Parathyroid adenoma (tissue), 2 donors: ENCODE measurements around the gene ADCY1.
"Not testable (repeated sequence)": the region's sequence is repeated elsewhere in the genome, so short reads cannot be mapped to it uniquely, and the experiment has no call there.

Experiments used
- H2AFZ ChIP-seq: fragments of 300-600 bp; sonication (generic); one replicate; pipeline ENCODE4 v1.7.0; 2017; ENCODE audit warnings: antibody characterized with exemption, mild to moderate bottlenecking
- H3K27ac ChIP-seq: fragments of 300-600 bp; sonication (generic); one replicate; pipeline ENCODE4 v1.7.0; 2017
- H3K27me3 ChIP-seq: fragments of 300-600 bp; sonication (generic); one replicate; pipeline ENCODE4 v1.7.0; 2017; ENCODE audit warnings: low read length; ENCODE audit not compliant: control insufficient read depth, insufficient read depth
- H3K36me3 ChIP-seq: fragments of 300-600 bp; sonication (generic); one replicate; pipeline ENCODE4 v1.7.0; 2017; ENCODE audit warnings: low read length; ENCODE audit not compliant: control insufficient read depth, insufficient read depth
- H3K4me1 ChIP-seq: fragments of 300-600 bp; sonication (generic); one replicate; pipeline ENCODE4 v1.7.0; 2017; ENCODE audit warnings: control low read depth
- H3K4me2 ChIP-seq: fragments of 300-600 bp; sonication (generic); one replicate; pipeline ENCODE4 v1.7.0; 2017; ENCODE audit warnings: low read length
- H3K4me3 ChIP-seq: fragments of 300-600 bp; sonication (generic); one replicate; pipeline ENCODE4 v1.7.0; 2017; ENCODE audit warnings: low read depth, low read length
- H3K79me2 ChIP-seq: fragments of 300-600 bp; sonication (generic); one replicate; pipeline ENCODE4 v1.7.0; 2017; ENCODE audit warnings: control low read depth
- H3K9ac ChIP-seq: fragments of 300-600 bp; sonication (generic); one replicate; pipeline ENCODE4 v1.7.0; 2017; ENCODE audit warnings: mild to moderate bottlenecking
- H3K9me3 ChIP-seq: fragments of 300-600 bp; sonication (generic); one replicate; pipeline ENCODE4 v1.7.0; 2017; ENCODE audit warnings: low read length; ENCODE audit not compliant: control insufficient read depth
- CTCF ChIP-seq: fragments of 300-600 bp; sonication (generic); IDR thresholded peaks from one replicate; pipeline ENCODE4 v1.7.0; 2017; ENCODE audit warnings: antibody characterized with exemption, mild to moderate bottlenecking
- donor health status: primary hyperparathyroidism.

Gene ADCY1

GRCh38 chr7:45726883-45727282, 152.7 kb downstream of the ADCY1 start:
- no peak for TF ChIP-seq CTCF
- Histone ChIP-seq H3K27me3 (no peaks in the 10 kb centered on the region), H3K4me3 (no peak overlapping the region), H3K27ac (no peak overlapping the region), H3K36me3 (no peaks in the 10 kb centered on the region), H3K9ac (no peak overlapping the region), H3K9me3 (no peaks in the 10 kb centered on the region), H3K4me2 (no peak overlapping the region), H3K79me2 (no peaks in the 10 kb centered on the region), H2AFZ (no peak overlapping the region), H3K4me1 (no peaks in the 10 kb centered on the region)

GRCh38 chr7:45731692-45732443, 157.7 kb downstream of the ADCY1 start:
- H3K4me2 ChIP-seq, H3K4me1 ChIP-seq, H3K36me3 ChIP-seq, H3K4me3 ChIP-seq, H3K27ac ChIP-seq, H2AFZ ChIP-seq, H3K9me3 ChIP-seq, H3K79me2 ChIP-seq, H3K9ac ChIP-seq, H3K27me3 ChIP-seq: not testable (repeated sequence)

GRCh38 chr7:45738920-45739319, 164.8 kb downstream of the ADCY1 start:
- H3K27ac ChIP-seq, H3K4me2 ChIP-seq, H3K27me3 ChIP-seq, H3K4me3 ChIP-seq, H3K36me3 ChIP-seq, H3K9ac ChIP-seq, H3K79me2 ChIP-seq, H3K4me1 ChIP-seq, H2AFZ ChIP-seq, H3K9me3 ChIP-seq: not testable (repeated sequence)

GRCh38 chr7:45740573-45740972, 166.4 kb downstream of the ADCY1 start:
- not testable (repeated sequence) for H3K4me2 ChIP-seq, H3K79me2 ChIP-seq, H3K9me3 ChIP-seq, H3K4me1 ChIP-seq, H3K9ac ChIP-seq, H3K36me3 ChIP-seq, H3K27me3 ChIP-seq, H3K4me3 ChIP-seq, H3K27ac ChIP-seq, H2AFZ ChIP-seq

- H3K4me2 ChIP-seq, H3K27ac ChIP-seq, H3K4me3 ChIP-seq, H3K36me3 ChIP-seq, H3K9ac ChIP-seq, H3K27me3 ChIP-seq, H3K79me2 ChIP-seq, H3K9me3 ChIP-seq, H2AFZ ChIP-seq: not testable (repeated sequence)
- peaks cover 11% of the 10 kb centered on the region for H3K4me1 ChIP-seq
Measured at GRCh38 chr7:45748976-45749375, 174.8 kb downstream of the ADCY1 start.

- not testable (repeated sequence) for H3K9ac ChIP-seq, H3K36me3 ChIP-seq, H3K4me3 ChIP-seq, H3K27ac ChIP-seq, H3K79me2 ChIP-seq, H2AFZ ChIP-seq, H3K9me3 ChIP-seq, H3K4me2 ChIP-seq, H3K27me3 ChIP-seq
- H3K4me1 ChIP-seq: peaks cover 11% of the 10 kb centered on the region
Measured at GRCh38 chr7:45751352-45751751, 177.2 kb downstream of the ADCY1 start.

- not testable (repeated sequence) for H3K9ac ChIP-seq, H3K36me3 ChIP-seq, H3K27ac ChIP-seq, H3K4me3 ChIP-seq, H3K27me3 ChIP-seq, H3K79me2 ChIP-seq, H3K4me2 ChIP-seq, H3K9me3 ChIP-seq, H2AFZ ChIP-seq
- peaks cover 14% of the 10 kb centered on the region for H3K4me1 ChIP-seq
Measured at GRCh38 chr7:45756333-45756732, 182.2 kb downstream of the ADCY1 start.
